HG02884 (cell line): Measurements from ENCODE around the gene NRN1L.
"Not testable (repeated sequence)": the region's sequence is repeated elsewhere in the genome, so short reads cannot be mapped to it uniquely, and the experiment has no call there.

Experiments used
- ATAC-seq: cut with Tn5 transposase; IDR thresholded peaks from one replicate; pipeline ENCODE4 v1.9.1; 2021; ENCODE audit warnings: mild to moderate bottlenecking, moderate library complexity; ENCODE audit not compliant: unreplicated experiment

The NRN1L gene

DNA sequence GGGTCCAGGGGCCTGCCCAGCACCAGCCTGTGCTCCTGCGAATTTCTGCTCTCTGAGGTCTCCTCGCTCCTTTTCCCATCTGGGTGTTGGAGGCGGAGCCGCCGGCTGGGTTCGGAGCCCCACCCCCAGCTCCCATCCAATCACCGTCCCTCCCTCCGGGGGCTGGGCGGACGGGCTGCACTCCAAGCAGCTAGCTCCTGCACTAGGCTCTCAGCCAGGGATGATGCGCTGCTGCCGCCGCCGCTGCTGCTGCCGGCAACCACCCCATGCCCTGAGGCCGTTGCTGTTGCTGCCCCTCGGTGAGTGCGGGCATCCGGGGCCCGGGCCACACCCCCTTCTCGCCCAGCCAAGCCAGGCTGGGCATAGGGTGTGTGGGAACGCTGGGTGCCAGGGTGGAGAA is at the start of gene NRN1L:
NRN1L (plus strand) TSS at position 202 of the 400 bp plus-strand sequence; CDS start at position 221, 19 bp downstream.
- no peak for ATAC-seq

- not testable (repeated sequence) for ATAC-seq
Observed at GRCh38 chr16:67837190-67837589, 47.5 kb upstream of the NRN1L start.

- ATAC-seq = no peak
Observed at GRCh38 chr16:67837811-67838210, 46.9 kb upstream of the NRN1L start.

DNA sequence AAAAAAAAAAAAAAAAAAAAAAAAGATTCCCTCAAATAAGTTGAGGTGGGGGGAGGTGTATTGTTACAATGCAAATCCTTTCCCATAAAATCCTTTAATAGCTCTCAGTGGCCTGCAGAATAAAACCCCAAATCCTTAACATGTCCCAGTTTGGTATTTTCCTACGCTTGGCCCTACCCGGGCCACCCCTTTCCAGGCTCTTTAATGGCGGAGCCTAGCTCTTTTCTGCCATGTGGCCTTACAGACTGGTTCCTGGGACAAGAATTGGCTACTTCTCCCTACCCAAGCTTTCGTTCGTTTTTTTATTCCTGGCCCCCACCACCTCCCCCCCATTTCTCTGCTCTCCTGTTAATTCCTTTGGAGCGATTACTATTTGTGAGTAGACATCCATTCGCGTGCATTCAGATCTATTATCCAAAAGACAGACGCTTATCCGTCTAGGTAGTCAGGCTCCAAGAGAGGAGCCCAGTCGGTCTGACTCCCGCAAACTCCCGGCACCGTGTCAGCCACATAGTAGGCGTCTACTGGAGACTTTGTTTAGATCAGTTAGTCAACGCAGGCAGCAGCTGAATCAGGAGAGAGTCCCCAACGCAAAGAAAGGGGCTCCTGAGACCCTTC is 43.4 kb upstream of the NRN1L start:
- ATAC-seq = no peak

- ATAC-seq = peak; percentile 39
Observed at GRCh38 chr16:67841816-67842508, 42.7 kb upstream of the NRN1L start, which contains the start of gene THAP11. Gene THAP11, plus strand, starts transcription at chr16:67842320. Its CDS starts 235 bp downstream, at chr16:67842555.

- peak; percentile 11 for ATAC-seq
Observed at GRCh38 chr16:67842509-67843342, 42.0 kb upstream of the NRN1L start.

- ATAC-seq = no peak
Observed at GRCh38 chr16:67843343-67843765, 41.3 kb upstream of the NRN1L start.

GRCh38 chr16:67844497-67844896 is 40.2 kb upstream of the NRN1L start:
- ATAC-seq = no peak

DNA sequence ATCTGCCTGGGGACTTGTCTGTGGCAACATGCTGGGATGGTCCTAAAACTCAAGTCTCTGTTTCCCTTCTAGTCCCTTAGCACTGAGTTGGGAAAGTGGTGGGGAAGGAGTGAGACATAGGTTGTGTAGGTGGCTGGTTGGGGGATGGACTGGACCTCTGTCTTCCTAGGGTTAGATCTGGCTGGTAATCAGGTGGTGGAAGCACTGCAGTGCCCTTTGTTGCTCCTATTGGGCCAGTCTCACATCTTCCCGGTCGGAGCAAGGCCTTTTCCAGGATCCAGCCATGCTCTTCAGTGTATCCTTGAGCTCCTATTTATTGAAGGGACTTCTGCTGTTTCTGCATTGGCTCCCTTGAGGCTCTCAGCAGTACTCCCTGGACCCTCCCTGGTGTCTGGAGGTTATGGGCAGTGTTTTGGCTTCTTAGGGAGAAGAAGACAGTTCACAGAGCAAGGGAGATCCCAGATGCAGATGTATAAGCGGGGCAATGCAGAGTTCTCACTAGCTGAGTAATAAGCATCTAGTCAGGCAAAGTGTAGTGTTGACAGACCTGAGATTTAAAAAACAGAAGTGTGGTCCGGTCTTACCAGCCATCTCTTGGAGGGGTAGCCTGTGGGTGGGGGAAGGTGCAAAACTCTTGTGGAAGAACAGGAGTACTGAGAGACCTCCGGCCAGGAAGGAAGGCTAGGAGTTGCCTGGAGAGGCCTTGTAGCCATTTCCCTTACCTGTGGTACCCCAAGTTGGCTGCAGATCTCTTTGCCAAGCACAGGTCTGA is 39.2 kb upstream of the NRN1L start:
- no peak for ATAC-seq

- ATAC-seq = no peak
Observed at GRCh38 chr16:67846063-67846319, 38.7 kb upstream of the NRN1L start.

DNA sequence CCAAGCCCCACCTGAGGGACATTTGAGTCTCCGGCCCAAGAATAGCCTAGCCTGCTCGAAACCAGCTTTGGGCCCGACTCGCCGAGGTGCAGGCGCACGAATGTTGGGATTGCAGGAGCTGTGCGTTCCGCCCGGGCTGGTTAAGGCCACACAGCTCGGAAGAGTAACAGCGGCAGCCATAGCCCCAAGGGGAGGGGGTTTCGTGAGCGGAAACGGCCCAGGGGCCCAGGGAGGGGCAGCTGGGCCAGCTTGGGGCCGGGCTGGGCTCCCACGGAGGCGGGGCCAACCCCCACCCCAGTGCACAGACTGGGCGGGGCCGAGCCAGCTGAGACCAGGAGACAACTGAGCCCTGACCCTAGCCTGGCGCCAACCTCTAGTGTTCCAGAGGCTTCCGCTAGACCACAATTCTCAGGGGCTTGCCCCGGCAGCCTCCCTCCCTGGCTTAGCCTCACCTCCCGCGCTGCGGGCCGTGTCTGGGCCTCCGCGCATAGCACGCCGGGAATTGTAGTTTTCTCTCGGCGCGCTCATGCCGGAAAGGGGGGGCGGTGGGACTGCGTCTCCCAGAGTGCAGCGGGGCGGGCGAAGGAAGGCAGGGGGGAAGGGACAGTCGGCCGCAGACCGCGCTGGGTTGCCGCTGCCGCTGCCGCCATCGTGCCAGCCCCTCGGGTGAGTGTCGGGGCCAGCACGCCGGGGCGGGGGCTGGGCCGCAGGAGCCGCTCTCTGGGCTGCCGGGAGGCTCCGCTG is 38.2 kb upstream of the NRN1L start, which contains the start of gene NUTF2:
NUTF2 (plus strand) TSS at position 614 of the 744 bp plus-strand sequence. CDS start 18,198 bp downstream, outside the sequence.
- peak; percentile 55 for ATAC-seq

DNA sequence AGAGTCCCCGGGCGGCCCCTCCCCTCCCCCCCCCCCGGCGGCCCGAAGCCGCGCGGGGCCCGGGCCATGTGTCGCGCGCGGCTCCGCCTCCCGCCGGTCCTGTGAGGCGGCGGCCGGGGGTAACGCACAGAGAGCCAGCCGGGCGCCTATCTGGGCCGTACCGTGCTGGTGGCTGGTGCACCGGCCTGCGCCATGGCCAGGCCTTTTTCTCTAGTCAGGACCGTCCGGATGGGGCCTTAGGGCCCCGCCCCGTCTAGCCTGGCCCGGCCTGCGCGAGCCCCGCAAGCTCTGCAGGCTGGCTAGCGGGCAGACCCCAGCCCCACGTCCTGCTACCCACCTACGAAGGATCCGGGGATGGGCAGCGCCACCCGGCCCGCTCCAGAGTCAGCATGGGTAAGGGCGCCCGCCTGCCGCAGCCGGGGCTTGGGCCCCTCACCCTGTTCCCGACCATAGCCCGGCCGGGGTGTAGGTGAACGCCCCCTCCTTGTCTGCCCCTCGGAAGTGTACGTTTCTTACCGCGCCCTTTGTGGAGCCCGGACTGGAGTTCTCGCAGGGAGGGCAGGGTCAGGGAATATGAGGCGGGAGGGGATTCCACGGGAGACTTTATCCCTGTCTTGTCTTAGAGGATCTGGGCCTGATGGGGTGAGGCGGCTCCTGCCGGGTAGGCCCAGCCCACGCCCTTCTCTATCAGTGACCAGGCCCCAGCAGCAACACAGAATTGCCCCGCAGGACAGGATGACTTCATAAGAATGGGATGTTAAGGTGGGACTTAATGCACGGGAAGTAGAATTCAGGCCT is 37.4 kb upstream of the NRN1L start, which contains the start of gene CENPT:
CENPT (minus strand) TSS at position 630 of the 798 bp plus-strand sequence. CDS start 13,834 bp downstream, outside the sequence.
- ATAC-seq = peak; percentile 36

DNA sequence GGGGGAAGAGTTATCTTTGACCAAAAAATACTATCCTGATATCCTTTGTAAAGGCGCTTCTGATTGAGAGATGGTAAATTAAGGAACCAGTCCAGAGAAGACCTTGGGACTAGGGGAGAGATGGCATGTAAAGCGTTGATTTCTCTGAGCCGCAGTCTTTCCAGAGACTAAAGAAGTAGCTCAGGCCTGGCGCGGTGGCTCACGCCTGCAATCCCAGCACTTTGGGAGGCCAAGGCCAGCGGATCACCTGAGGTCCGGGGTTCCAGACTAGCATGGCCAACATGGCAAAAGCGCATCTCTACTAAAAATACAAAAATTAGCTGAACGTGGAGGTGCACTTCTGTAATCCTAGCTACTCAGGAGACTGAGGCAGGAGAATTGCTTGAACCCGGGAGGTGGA is 36.6 kb upstream of the NRN1L start:
- no peak for ATAC-seq

GRCh38 chr16:67853670-67854069 is 31.0 kb upstream of the NRN1L start:
- no peak for ATAC-seq

DNA sequence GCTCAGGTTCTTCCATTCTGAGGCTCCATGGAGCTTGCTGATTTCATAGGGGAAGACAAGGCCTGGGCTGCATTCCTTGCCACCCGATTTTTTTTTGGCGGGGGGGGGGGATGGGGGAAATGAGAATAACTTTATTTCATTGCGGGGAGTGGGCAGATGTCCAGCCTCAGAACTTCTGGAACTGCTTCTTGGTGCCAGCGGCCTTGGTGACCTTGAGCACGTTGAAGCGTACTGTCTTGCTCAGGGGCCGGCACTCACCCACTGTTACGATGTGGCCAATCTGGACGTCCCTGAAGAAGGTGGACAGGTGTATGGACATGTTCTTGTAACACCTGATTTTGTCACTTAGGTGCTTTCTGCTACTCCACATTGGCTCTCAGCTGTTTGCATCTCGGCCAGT is 28.9 kb upstream of the NRN1L start:
- ATAC-seq = no peak

DNA sequence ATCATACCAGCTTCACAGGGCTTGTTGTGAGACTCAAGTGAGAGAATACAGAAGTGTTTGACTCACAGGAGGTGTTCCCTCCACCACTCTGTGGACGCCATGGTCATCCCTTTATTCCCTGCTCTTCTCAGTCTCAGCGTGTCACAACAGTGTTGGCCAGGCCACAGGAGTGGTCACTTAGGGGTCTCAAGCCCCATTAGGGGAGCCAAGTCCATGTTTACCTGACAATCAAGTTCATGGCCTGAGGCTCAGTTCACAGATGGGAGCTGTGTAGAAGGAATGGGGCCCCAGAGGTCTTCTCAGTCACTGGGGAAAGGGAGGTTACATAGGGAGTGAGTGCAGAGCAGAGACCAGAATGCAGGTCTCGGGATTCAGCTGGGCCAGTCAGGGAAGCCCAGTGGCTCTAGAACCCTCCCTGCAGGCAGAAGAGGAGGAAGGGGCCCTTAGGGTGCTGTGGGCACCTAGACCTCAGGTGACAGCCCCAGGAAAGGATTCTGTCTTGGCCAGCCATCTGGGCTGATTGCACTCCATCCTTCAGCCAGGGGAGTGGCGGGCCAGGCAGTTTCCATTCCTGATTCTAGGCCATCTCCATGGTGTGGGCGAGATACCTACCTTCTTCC is 27.6 kb upstream of the NRN1L start:
- no peak for ATAC-seq

DNA sequence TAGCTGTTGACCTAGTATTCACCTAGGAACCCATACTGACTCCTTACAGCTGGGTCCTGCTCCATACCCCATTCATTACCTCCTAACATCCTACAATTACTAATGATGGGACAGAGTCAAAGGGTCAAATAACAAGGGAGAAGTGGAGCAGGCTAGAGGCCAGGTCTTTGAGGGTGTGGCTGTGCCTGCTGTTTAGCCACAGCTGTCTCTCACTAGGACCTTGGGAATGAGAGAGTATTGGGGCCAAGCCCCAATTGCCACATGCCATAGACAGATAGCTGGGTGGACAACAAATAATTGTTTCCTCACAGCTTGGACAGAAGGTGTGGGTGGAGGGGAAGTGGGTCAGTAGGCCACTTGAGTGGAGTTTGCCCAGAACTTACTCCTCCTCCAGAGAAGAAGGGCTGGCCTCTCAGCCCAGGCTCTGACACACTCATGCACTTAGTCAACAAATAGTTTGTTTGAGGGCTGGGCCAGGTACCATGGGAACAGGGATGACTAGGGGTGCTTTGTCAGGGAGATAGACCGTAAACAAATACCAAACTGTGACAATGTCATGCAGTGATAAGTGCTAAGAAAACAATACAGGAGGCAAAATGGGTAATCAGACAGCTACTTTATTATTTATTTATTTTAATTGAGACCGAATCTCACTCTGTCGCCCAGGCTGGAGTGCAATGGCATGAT is 27.0 kb upstream of the NRN1L start:
- ATAC-seq = no peak

- no peak for ATAC-seq
Observed at GRCh38 chr16:67858500-67858899, 26.2 kb upstream of the NRN1L start.
